Measurements from ENCODE around the gene RNU1-1. TPM values are rescaled to one million over a fixed set of nuclear protein-coding genes. Genes with fewer than 3 reads are reported as not detected.
"Not testable (repeated sequence)": the region's sequence is repeated elsewhere in the genome, so short reads cannot be mapped to it uniquely, and the experiment has no call there.

Gene RNU1-1
- total RNA-seq, 1 experiment from 2014 or later: under 0.01 TPM

DNA sequence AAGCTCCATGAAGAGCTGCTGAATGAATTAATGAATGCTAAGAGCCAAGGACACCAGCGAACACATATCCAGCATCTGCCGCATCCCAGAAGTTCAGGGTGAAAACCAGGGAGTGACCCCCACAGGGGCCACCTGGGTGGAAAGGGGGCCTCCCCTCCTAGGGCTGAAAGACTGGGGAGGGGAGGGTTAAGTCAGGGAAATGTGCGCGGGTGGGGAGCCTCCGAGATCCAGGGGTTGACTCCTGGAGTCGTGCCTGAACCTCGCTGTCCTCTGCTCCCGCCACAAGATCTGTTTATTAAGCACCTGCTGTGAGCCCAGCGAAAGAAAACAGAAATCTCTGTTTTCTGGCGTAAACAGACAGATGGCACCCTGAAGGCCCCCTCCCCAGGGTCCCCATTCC, 16.0 kb downstream of the RNU1-1 start:
- not testable (repeated sequence) for DNase-seq (ENCODE audit: extremely low read depth, low read depth)

DNA sequence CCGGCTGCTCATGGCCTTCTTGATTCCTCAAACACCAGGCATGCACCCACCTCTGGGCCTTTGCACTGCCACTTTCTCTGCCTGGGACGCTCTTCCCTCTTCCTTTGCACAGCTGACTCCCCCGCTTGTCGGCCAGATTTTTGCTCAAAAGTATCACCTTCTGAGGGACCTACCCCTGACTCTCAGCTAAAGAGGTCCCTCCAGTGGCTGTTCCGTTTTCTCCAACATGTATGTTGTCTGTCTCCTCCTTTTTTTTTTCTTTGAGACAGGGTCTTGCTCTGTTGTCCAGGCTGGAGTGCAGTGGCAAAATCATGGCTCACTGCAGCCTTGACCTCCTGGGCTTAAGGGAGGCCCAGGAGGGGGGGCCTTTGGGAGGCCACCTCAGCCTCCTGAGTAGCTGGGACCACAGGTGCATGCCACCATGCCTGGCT, 16.6 kb downstream of the RNU1-1 start:
- DNase-seq (ENCODE audit: extremely low read depth, low read depth): not testable (repeated sequence)

GRCh38 chr1:16493731-16494130, 20.4 kb downstream of the RNU1-1 start:
- not testable (repeated sequence) for DNase-seq (ENCODE audit: extremely low read depth, low read depth)

DNA sequence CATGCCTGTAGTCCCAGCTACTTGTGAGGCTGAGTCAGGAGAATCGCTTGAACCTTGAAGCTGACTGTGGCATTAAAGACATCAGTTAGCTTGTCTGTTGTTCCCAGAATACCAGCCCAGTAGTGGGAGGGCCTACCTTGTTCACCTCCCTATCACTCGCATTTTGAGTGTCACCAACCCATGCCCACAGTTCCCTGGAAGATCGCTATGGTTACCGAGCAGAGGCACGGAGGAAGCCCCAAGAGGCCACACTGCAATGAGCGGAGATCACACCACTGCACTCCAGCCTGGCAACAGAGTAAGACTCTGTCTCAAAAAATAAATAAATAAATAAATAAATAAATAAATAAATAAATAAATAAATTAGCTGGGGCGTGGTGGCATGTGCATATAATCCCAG, 21.1 kb downstream of the RNU1-1 start:
- DNase-seq (ENCODE audit: extremely low read depth, low read depth): not testable (repeated sequence)

- no peak for DNase-seq (ENCODE audit: extremely low read depth, low read depth)
These were observed 22.9 kb downstream of the RNU1-1 start for GRCh38 chr1:16491056-16491675.

DNA sequence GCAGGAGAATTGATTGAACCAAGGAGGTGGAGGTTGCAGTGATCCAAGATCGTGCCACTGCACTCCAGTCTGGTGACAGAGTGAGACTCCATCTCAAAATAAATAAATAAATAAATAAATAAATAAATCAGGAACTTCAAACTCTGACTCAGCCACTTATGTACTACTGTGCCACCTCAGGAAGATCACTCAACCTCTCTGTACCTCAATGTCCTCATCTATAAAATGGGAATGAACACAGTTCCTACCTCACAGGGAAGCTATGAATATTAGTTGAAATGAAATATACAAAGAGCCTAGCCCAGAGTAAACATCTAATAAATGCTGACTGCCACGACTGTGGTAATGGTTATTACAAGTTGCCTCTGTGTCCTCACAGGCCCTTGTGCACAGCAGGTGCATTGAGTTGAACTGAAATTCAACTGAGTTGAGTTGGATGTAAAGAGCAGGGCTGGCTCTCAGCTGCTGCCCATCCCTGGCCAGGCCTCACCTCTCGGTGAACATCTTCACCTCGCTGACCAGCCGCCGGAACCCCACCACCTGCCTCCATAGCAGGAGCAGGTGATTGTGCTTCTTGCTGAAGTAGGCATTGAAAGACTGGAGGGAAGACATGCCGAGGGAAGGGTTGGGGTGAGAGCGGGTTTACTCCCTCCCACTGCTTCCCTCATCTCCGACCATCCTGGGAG, 24.7 kb downstream of the RNU1-1 start:
- DNase-seq (ENCODE audit: extremely low read depth, low read depth): not testable (repeated sequence)

DNA sequence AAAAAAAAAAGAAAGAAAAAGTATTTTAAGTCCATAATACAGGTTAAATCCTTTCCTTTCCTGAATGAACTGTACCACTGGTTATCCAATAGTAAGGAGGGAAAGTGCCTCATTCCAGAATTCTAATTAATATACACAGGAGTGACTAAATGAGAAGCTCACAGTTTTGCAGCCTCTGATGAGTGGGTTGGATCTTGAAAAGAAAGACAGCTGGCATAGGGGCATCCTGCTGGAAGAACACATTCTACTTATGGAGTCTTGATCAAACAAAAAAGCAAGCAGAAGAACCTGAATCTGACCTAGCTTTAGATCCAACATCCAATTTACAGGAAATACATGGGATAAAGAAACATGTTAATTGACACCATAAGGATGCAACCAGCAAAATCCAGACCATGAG, 27.1 kb downstream of the RNU1-1 start:
- DNase-seq (ENCODE audit: extremely low read depth, low read depth): not testable (repeated sequence)

DNA sequence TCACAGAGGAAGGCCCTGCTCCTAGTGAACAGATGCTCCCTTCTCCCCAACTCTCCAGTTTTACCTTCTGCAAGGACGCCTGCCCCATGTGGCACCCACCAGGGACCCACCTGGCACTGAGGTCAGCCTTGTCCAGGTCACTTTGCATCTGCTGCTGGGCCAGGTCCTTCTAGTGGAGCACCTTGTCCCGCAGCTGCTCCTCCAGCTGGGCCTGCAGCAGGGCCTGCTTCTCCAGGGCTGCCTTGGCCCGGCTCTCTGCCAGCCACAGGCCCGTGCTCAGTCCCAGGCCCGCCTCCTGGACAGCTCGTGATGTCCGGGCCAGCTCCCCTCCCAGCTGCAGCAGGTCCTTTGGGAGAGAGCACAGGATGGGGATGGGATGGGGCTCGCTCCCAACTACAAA, 27.8 kb downstream of the RNU1-1 start:
- DNase-seq (ENCODE audit: extremely low read depth, low read depth): not testable (repeated sequence)

DNA sequence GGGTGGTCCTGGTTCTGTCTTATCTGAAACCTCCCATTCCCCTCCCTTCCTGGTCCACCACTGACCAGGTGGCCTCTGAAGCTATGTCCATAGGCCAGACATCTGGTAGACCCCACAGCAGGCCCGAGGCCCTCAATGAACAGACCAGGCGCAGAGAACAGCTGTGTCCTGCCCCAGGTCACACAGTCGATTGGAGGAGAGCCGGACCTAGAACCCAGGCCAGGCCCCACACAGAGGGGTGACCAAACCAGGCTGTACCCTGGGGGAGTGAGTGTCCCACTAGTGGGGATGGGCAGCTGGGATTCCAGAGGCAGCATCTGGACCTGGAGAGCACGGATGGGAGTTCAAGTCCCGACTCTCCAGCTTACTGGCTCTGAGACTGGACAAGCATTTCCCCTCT, 29.2 kb downstream of the RNU1-1 start:
- no peak for DNase-seq (ENCODE audit: extremely low read depth, low read depth)

DNA sequence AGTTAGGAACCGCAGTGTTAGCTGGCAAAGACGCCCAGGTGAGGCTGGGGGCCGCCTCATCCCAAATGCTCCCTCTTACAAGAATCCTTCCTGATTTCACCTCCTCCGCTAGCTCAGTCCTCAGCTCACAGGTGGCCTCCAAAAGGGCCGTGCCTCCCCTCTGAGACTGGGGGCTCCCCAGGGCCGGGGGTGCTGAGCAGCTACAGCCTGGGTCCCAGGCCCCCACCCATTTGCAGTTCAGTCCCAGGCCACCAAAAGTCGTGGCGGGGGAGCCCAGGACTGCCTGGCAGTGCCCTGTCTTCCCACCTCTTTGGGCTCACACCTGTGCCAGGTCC, 29.6 kb downstream of the RNU1-1 start:
- no peak for DNase-seq (ENCODE audit: extremely low read depth, low read depth)

- not testable (repeated sequence) for DNase-seq (ENCODE audit: extremely low read depth, low read depth)
These were observed 30.2 kb downstream of the RNU1-1 start for GRCh38 chr1:16483639-16484500.

DNA sequence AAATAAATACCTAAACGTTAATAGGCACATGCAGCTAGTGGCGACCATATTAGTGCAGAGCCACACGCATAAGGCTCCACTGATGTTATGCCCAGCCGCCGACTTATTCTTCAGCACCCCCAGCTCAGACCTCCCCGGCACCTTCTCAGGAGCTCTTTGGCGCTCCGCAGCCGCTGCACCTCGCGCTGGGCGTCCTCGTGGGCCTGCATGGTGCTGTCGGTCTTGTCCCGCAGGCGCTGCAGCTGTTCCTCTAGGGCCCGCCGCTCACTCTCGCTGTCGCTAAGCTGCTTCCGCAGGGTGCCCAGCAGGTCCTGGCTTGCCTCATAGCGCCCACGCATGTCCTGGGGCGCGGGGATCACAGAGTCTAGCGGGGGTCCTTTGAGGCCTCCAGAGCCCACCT, 30.9 kb downstream of the RNU1-1 start:
- DNase-seq (ENCODE audit: extremely low read depth, low read depth): not testable (repeated sequence)

GRCh38 chr1:16478091-16478490, 36.0 kb downstream of the RNU1-1 start:
- DNase-seq (ENCODE audit: extremely low read depth, low read depth): no peak

DNA sequence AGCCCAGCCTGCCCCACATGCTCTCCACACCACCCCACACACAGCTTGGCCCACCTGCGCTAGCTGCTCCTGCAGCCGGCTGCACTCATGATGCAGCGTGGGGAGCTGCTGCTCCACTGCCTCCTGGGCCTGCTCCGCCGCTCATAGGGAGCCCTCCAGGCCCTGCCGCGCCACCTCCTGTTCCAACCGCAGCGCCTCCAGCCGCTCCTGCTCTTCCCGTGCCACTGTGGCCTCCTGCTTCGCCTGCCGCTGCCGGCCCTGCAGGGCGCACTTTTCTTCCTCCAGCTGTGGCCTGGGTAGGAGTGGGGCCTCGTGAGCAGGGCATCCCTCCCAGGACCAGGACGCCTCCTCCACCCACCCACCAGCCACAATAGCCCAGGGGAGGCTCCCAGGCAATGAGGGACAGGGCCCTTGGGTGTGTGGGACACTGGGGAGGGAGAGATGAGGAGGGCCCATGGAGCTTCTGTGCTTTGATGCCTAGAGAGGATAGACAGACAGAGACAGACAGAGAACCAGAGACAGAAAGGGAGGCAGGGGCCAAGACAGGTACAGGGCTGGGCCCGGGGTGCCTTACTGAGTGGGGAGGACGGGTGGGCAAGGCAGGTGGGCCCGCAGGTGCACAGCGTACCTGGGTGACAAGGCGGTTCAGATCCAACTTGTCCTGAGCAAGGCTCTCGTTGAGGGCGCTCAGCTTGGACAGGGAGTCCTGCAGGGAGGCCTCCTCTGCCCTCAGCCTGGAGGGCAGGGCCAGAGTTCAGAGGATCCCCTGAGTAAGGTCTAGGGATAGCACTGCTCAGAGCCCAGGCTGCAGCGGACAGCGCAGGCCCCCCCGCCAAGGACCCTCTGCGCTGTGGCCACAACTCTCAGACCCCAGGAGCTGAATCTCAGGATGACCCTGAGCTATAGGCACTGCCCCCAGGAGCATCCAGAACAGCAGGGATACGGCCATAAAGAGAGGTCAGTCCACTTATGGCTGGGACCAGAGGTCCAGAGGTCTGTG, 38.0 kb downstream of the RNU1-1 start:
- not testable (repeated sequence) for DNase-seq (ENCODE audit: extremely low read depth, low read depth)

DNA sequence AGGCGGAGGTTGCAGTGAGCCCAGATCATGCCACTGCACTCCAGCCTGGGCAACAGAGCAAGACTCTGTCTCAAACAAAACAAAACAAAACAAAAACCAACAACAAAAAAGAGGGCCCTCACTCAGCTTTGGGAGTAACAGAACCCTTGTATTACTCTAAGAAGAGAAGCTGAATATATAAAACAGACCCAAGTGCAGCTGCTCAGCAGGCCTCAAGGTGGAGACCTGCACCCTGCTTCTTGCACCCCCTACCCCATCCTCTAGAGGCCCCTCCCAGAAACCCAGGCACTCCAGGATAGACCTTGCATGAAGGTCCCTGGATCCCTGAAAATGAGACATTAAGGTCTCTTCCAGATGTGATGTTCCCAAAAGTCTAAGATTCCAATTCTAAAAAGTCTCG, 39.2 kb downstream of the RNU1-1 start:
- DNase-seq (ENCODE audit: extremely low read depth, low read depth): not testable (repeated sequence)

DNA sequence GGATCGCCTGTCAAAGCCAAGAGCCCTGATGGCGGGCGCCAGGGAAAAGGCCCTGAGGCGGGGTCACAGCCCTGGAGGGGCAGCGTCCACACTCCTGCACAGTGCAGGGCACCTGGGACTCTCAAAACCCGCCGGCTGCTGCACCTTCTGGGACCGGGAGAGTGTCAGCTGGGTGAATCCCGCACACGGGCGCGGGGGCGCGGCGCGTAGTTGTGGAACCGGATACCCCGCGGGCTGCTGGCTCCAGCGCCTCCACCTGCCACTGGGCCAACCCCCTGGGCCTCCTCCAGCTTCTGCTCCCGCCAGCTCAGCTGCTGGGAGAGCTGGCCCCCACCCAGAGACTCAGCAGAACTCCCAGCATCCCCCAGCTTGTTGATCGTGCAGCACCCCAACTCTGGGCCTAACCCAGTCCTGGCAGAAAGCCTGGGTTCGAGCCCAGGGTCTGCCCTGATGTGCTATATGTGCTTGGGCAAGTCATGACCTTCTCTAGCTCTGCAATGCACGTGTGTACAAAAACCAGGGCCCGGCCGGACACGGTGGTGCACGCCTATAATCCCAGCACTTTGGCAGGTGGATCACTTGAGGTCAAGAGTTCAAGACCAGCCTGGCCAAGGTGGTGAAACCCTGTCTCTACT, 39.8 kb downstream of the RNU1-1 start:
- no peak for DNase-seq (ENCODE audit: extremely low read depth, low read depth)

DNA sequence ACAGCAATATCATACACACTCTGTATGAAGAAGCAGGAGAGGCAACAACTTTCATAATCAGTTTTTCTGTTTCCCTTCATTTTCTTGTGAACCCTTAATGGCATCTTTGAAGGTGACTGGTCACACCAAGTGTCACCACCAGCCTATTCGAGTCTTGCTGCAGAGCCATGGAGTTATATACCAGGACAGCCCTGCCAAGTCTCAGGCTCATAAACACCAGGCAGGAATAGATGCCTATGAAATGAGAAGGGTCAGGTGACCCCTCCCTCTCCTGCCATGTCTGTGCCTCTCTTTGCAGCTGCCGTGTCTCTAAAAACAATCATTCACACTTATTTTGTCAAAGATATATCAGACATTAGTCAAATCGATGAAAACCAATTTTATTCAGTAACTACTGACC, 45.5 kb downstream of the RNU1-1 start:
- DNase-seq (ENCODE audit: extremely low read depth, low read depth): no peak

DNA sequence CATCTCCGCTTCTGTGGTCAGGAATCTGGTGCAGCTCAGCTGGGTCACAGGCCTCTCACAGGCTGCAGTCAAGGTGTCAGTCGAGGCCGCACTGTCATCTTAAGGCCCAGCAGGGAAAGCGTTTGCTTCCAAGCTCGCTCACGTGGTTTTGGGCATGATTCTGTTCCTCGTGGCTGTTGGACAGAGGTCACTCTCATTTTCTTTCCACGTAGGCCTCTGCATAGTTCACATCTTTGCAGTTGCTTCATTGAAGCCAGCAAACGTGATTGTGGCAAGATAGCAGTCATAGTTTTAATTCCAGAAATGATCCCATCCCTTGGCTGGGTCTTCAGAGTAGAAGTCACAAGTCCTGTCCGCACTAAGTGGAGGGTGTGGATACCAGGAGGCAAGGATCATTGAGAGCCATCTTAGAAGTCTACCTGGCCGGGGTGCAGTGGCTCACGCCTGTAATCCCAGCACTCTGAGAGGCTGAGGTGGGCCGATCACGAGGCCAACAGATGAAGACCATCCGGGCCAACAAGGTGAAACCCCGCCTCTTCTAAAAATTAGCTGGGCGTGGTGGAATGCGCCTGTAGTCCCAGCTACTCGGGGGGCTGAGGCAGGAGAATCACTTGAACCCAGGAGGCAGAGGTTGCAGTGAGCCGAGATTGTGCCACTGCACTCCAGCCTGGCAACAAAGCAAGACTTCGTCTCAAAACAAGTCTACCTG, 49.0 kb downstream of the RNU1-1 start:
- DNase-seq (ENCODE audit: extremely low read depth, low read depth): no peak
